ENCODE results near the gene RBM42.
A peak's percentile ranks its signal among the peaks of the same experiment; 100 is the strongest.

RBM42 gene

GRCh38 chr19:35643255-35644205 is 14.7 kb downstream of the RBM42 start:
- peak; percentile 90 for DNase-seq
- peak overlapping the region; percentile 51 for H3K4me3 ChIP-seq (ENCODE audit: low read depth, low read length)
- no peaks in the 10 kb centered on the region for H3K36me3 ChIP-seq
- no peak for TF ChIP-seq CTCF (IDR thresholded peaks at IDR 0.05; ENCODE audit: low read depth, low read length)
- H3K27me3 ChIP-seq, result no peaks in the 10 kb centered on the region
- no peaks in the 10 kb centered on the region for H3K9me3 ChIP-seq
- peaks cover 7% of the 10 kb centered on the region; the same call in 1 of the 2 replicates for H3K4me1 ChIP-seq

GRCh38 chr19:35644206-35644986 is 15.6 kb downstream of the RBM42 start:
- TF ChIP-seq CTCF (IDR thresholded peaks at IDR 0.05; ENCODE audit: low read depth, low read length), result no peak
- H3K9me3 ChIP-seq, result no peaks in the 10 kb centered on the region
- H3K27me3 ChIP-seq, result no peaks in the 10 kb centered on the region
- no peaks in the 10 kb centered on the region for H3K36me3 ChIP-seq
- H3K4me3 ChIP-seq (ENCODE audit: low read depth, low read length), result peak overlapping the region; percentile 51
- DNase-seq, result peak; percentile 98
- peaks cover 7% of the 10 kb centered on the region; the same call in 1 of the 2 replicates for H3K4me1 ChIP-seq

- peak; percentile 83 for DNase-seq
- Histone ChIP-seq H3K27me3 (no peaks in the 10 kb centered on the region), H3K4me1 (peaks cover 7% of the 10 kb centered on the region; the same call in 1 of the 2 replicates), H3K36me3 (peaks cover 2% of the 10 kb centered on the region; the same call in 1 of the 2 replicates), H3K9me3 (no peaks in the 10 kb centered on the region), H3K4me3 (ENCODE audit: low read depth, low read length) (peak overlapping the region; percentile 51)
- TF ChIP-seq CTCF (IDR thresholded peaks at IDR 0.05; ENCODE audit: low read depth, low read length), result no peak
These were observed 16.3 kb downstream of the RBM42 start for GRCh38 chr19:35644987-35645679.

GRCh38 chr19:35645680-35646511 is 17.1 kb downstream of the RBM42 start:
- H3K4me1 ChIP-seq, result peaks cover 7% of the 10 kb centered on the region; the same call in 1 of the 2 replicates
- no peaks in the 10 kb centered on the region for H3K27me3 ChIP-seq
- H3K9me3 ChIP-seq, result no peaks in the 10 kb centered on the region
- DNase-seq, result no peak
- TF ChIP-seq CTCF (IDR thresholded peaks at IDR 0.05; ENCODE audit: low read depth, low read length), result no peak
- no peak overlapping the region for H3K4me3 ChIP-seq (ENCODE audit: low read depth, low read length)
- H3K36me3 ChIP-seq, result peaks cover 8% of the 10 kb centered on the region
